T-helper 1 cell treated with Interleukin-12 subunit alpha and Interleukin-12 subunit beta and Interleukin-4 antibody, amounts not matched to agents 30 μg/mL and 1 μg/mL, for 36 hours (primary cell): ENCODE measurements around the gene TTC23.

ENCODE experiments used
- H3K27ac Mint-ChIP-seq: one replicate; pipeline ENCODE4 v1.8.0; 2021; ENCODE audit warnings: mild to moderate bottlenecking, mixed read lengths
- H3K27me3 Mint-ChIP-seq: one replicate; pipeline ENCODE4 v1.8.0; 2021; ENCODE audit warnings: low read depth, mixed read lengths
- H3K36me3 Mint-ChIP-seq: one replicate; pipeline ENCODE4 v1.8.0; 2021; ENCODE audit warnings: low read depth, mixed read lengths
- H3K4me1 Mint-ChIP-seq: one replicate; pipeline ENCODE4 v1.8.0; 2021; ENCODE audit warnings: low read depth, mixed read lengths
- H3K4me3 Mint-ChIP-seq: one replicate; pipeline ENCODE4 v1.8.0; 2021; ENCODE audit warnings: mild to moderate bottlenecking, moderate library complexity, mixed read lengths
- H3K9me3 Mint-ChIP-seq: one replicate; pipeline ENCODE4 v1.8.0; 2021; ENCODE audit warnings: mixed read lengths

Gene TTC23

DNA sequence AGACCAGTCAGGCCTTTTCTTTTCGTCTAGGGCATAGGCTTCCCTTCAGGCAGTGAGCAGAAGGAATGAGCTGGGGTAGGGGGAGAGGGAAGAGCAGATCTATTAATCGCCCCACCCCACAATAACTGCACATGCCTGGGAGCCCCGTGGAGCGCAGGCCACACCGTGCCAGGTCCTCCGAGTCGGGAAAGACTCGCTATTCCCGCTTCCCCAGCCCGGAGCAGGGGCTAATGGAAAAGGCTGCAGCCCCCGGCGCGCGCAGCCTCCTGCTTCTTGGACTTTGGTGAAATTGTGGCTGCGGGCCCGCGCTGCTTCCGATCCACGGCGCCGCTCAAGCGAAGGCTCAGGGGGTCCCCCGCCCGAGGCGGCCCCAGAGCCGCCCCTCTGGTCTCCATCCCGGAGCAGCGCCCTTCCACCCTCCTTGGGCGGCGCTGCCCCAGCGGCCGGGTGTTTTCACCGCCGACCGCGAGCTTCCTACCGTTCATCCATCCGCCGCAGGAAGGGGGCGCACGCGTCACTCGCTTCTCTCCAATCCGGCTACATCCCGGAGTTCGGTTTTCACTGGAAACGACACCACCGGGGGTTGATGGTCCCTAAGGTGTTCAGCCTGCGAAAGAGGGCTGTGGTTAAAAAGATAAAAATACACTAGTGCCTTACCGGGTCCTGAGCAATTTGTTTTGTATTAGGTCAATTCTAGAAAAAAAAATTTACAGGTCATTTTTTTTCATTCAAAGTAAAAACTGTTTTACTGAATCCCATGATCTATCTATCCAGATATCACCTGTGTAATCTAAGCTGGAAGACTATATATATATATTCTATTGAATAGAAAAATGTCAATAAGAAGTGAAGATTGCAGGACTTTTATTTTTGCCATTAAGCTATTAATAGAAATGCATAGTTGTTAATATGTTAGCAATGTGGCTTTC is 148.9 kb downstream of the TTC23 start:
- no peaks in the 10 kb centered on the region for H3K36me3 Mint-ChIP-seq
- no peak overlapping the region for H3K27ac Mint-ChIP-seq
- H3K4me3 Mint-ChIP-seq = no peak overlapping the region
- H3K4me1 Mint-ChIP-seq = peaks cover 2% of the 10 kb centered on the region
- H3K9me3 Mint-ChIP-seq = no peaks in the 10 kb centered on the region
- H3K27me3 Mint-ChIP-seq = peaks cover 47% of the 10 kb centered on the region

DNA sequence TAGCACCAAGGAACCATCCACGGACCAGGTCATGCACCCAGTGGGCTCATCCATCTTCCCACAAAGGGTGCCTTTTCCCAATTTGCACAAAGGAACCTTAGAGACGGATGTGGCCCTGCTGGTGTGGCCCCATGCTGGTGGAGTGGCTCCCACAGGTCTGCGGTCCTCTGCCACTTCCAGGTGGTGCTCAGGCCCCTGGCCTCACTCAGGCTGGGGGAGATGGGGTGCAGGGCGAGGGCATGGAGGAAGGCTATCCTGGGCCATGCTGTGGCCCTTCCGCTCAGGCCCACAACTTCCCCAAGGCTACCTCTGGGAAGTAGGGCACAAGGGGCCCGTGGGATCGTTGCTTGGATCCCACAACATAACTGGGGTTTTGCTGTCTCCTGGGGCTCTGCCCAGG is 149.7 kb downstream of the TTC23 start:
- Mint-ChIP-seq H3K4me3 (no peak overlapping the region), H3K4me1 (peaks cover 2% of the 10 kb centered on the region), H3K27me3 (peaks cover 47% of the 10 kb centered on the region), H3K36me3 (no peaks in the 10 kb centered on the region), H3K9me3 (no peaks in the 10 kb centered on the region), H3K27ac (no peak overlapping the region)

GRCh38 chr15:99098991-99099390 is 150.4 kb downstream of the TTC23 start:
- H3K36me3 Mint-ChIP-seq = no peaks in the 10 kb centered on the region
- H3K9me3 Mint-ChIP-seq = no peaks in the 10 kb centered on the region
- H3K4me3 Mint-ChIP-seq = no peak overlapping the region
- H3K4me1 Mint-ChIP-seq = peaks cover 2% of the 10 kb centered on the region
- peaks cover 47% of the 10 kb centered on the region for H3K27me3 Mint-ChIP-seq
- no peak overlapping the region for H3K27ac Mint-ChIP-seq

DNA sequence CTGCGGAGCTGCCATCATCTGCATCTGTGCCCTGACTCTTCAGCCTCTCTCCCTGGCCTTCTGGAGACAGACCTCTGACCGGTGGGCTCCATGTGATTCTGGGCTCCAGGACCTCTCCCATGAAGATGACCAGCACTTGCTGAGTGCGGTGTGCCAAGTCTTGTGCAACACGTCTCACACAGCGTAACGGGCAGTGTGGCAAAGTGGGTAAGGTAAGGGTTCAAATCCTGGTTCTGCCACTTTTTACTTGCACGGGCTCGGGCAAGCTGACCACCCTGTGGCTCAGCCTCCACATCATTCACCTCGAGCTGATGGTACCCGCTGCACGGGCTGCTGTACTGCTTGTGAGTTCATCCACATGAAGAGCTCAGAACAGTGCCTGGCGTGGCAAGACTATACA is 151.0 kb downstream of the TTC23 start:
- Mint-ChIP-seq H3K27me3 (peaks cover 43% of the 10 kb centered on the region), H3K36me3 (no peaks in the 10 kb centered on the region), H3K27ac (no peak overlapping the region), H3K4me1 (peaks cover 2% of the 10 kb centered on the region), H3K4me3 (no peak overlapping the region), H3K9me3 (no peaks in the 10 kb centered on the region)

DNA sequence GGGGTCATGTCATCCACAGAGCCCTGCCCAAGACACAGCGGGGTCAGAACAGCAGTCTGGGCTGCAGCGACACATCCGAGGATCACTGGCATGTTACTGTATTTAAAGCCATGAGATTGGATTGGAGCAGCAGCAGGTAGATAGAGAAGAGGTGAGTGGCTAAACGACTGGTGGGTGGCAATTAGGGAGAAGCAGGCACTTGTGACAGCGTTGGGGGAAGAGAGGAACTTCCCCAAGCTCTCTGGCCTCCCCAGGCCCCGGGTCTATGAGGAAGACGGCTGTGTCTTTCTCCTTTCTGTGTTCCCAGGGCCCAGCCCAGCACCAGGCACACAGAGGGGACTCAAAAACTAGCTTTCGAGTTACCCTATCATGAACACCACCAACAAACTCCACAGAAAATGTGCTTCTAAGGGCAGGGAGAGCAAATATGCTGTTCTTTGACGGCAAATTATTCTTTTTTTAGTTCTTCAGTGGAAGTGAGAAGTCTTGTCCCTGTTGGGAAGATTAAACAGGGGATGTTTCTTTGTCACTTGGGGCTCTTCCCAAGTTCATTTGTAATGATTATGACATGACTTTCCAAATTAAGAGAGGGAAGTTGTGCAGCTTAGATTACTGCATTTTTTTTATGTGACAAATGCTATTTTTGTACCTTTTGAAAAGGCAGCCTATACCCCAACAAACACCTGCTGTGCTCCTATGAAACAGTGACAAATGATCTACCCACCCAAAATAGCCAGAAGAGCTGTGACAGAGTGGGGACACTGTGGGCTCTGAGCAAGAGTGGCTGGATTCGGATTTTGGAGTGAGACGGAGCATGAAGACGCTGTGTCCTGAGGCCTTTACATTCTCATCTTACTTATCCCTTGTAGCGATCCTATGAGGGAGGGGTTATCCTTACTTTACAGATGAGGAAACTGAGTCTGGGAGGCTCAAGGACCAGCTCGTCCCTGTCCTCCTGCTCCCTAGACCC is 151.7 kb downstream of the TTC23 start:
- Mint-ChIP-seq H3K27ac (no peak overlapping the region), H3K27me3 (peaks cover 36% of the 10 kb centered on the region), H3K4me3 (no peak overlapping the region), H3K36me3 (no peaks in the 10 kb centered on the region), H3K9me3 (no peaks in the 10 kb centered on the region), H3K4me1 (peaks cover 2% of the 10 kb centered on the region)

DNA sequence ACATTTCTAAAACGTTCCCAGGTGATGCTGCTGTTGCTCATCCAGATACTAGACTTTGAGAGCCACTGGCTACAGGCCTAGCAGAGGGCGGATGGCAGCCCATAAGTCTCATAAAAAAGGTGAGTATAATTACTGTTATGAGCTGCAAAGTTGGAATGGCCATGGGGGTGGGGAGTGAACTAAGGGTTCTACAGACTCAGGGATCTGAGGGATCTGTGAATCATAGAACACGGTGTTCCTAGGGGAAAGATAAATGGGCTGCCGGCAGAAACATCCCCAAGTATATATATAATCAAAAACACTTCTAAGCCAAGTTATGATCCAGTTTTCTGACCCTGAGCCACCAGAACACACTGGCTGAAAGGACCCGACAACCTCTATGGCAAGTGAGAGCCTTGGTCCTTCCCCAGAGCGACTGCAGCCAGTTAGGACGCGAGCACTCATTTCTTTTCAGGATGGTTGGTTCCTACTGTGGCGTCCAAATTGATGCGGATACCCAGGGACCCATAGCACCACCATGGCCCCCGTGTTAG is 152.4 kb downstream of the TTC23 start:
- H3K27me3 Mint-ChIP-seq = peaks cover 30% of the 10 kb centered on the region
- no peaks in the 10 kb centered on the region for H3K9me3 Mint-ChIP-seq
- H3K36me3 Mint-ChIP-seq = no peaks in the 10 kb centered on the region
- no peak overlapping the region for H3K27ac Mint-ChIP-seq
- H3K4me3 Mint-ChIP-seq = no peak overlapping the region
- peaks cover 2% of the 10 kb centered on the region for H3K4me1 Mint-ChIP-seq

DNA sequence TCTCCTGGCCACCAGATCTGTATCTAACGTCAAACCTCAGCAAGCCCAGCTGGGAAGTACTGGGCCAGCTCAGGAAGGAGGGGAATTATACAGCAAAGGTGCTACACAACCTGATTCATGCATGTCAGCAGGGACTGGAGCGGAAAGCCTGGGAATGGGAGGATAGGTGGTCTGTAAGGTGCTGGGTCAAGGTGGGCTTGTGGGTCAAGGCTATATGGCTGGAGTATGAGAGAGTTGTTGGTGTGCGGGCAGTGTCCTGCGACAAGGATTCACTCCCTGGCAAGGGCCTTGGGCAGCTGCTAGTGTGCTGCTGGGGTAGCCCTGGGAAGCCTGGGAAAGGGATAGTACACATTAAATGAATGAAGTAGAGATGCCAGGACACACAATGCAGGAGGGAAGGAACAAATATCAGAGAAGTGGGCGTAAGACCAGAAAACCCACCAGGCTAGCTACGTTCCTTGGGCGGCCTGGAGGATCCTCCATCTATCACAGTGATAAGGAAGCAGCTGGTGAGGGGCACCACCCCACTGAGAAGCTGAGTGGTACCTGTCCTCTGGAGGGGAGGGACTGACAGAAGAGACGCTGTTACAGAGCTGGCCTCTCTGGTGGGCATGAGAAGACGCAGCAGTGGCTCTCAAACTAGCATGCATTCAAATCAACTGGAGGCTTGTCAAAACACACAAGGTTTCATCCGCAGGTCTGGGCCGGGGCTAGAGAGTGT is 153.0 kb downstream of the TTC23 start:
- no peaks in the 10 kb centered on the region for H3K9me3 Mint-ChIP-seq
- peaks cover 2% of the 10 kb centered on the region for H3K4me1 Mint-ChIP-seq
- no peak overlapping the region for H3K4me3 Mint-ChIP-seq
- H3K27ac Mint-ChIP-seq = no peak overlapping the region
- no peaks in the 10 kb centered on the region for H3K36me3 Mint-ChIP-seq
- peaks cover 24% of the 10 kb centered on the region for H3K27me3 Mint-ChIP-seq

GRCh38 chr15:99095626-99096025 is 153.8 kb downstream of the TTC23 start:
- H3K4me1 Mint-ChIP-seq = peaks cover 1% of the 10 kb centered on the region
- peaks cover 22% of the 10 kb centered on the region for H3K27me3 Mint-ChIP-seq
- no peak overlapping the region for H3K4me3 Mint-ChIP-seq
- H3K36me3 Mint-ChIP-seq = no peaks in the 10 kb centered on the region
- H3K27ac Mint-ChIP-seq = no peak overlapping the region
- H3K9me3 Mint-ChIP-seq = no peaks in the 10 kb centered on the region

GRCh38 chr15:99092554-99093172 is 156.7 kb downstream of the TTC23 start:
- H3K4me3 Mint-ChIP-seq = no peak overlapping the region
- no peaks in the 10 kb centered on the region for H3K9me3 Mint-ChIP-seq
- H3K4me1 Mint-ChIP-seq = peaks cover 6% of the 10 kb centered on the region
- H3K27me3 Mint-ChIP-seq = peaks cover 10% of the 10 kb centered on the region
- no peaks in the 10 kb centered on the region for H3K36me3 Mint-ChIP-seq
- H3K27ac Mint-ChIP-seq = no peak overlapping the region

DNA sequence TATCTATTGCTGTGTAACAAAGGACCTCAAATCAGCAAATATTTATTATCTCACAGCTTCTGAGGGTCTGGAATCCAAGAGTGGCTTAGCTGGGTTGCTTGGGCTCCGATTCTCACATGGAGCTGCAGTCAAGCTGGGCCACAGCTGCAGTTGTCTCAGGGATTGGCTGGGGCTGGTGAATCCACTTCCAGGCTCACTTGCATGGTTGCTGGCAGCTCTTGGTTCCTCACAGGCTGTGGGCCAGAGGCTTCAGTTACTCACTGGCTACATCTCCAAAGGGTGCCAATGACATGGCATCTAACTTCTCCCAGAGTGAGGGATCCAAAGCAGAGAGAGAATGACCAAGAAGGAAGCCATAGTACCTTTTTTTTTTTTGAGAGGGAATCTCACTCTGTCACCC is 158.4 kb downstream of the TTC23 start:
- H3K36me3 Mint-ChIP-seq = no peaks in the 10 kb centered on the region
- peaks cover 7% of the 10 kb centered on the region for H3K27me3 Mint-ChIP-seq
- H3K4me1 Mint-ChIP-seq = peaks cover 6% of the 10 kb centered on the region
- no peak overlapping the region for H3K27ac Mint-ChIP-seq
- no peaks in the 10 kb centered on the region for H3K9me3 Mint-ChIP-seq
- no peak overlapping the region for H3K4me3 Mint-ChIP-seq

GRCh38 chr15:99090011-99090699 is 159.2 kb downstream of the TTC23 start:
- no peak overlapping the region for H3K4me3 Mint-ChIP-seq
- no peaks in the 10 kb centered on the region for H3K9me3 Mint-ChIP-seq
- H3K27me3 Mint-ChIP-seq = peaks cover 11% of the 10 kb centered on the region
- peaks cover 6% of the 10 kb centered on the region for H3K4me1 Mint-ChIP-seq
- no peaks in the 10 kb centered on the region for H3K36me3 Mint-ChIP-seq
- H3K27ac Mint-ChIP-seq = peak overlapping the region; percentile 39

DNA sequence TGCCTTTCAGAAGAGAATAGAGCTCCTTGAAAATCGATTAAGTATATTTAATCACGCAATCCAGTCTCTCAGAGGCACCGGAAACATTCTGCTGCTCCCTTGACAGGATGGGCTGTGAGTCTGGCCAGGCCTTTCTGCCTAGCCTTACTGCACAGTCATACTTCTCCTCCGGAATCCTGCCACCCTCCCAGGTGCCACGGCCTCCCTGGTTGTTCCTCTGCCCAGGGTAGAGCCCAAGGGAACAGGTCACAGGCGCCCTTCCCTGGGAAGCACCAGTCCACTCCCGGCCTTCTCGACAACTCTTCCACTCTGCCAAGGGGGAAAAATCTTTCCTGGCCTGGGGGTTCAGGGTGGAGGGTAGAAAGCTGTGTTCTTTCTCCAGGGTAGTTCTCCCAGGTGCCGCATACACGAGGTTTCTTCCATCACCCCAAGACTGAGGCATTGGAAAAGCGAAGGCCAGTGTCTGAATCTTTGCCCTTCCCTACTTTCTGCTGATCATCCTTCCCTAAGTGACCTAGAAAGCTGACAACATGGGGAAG is 161.9 kb downstream of the TTC23 start:
- Mint-ChIP-seq H3K4me1 (peaks cover 6% of the 10 kb centered on the region), H3K27ac (no peak overlapping the region), H3K4me3 (no peak overlapping the region), H3K27me3 (peaks cover 21% of the 10 kb centered on the region), H3K36me3 (no peaks in the 10 kb centered on the region), H3K9me3 (no peaks in the 10 kb centered on the region)

- H3K4me1 Mint-ChIP-seq = peaks cover 6% of the 10 kb centered on the region
- H3K9me3 Mint-ChIP-seq = no peaks in the 10 kb centered on the region
- H3K27me3 Mint-ChIP-seq = peaks cover 32% of the 10 kb centered on the region
- H3K36me3 Mint-ChIP-seq = no peaks in the 10 kb centered on the region
- H3K4me3 Mint-ChIP-seq = no peak overlapping the region
- H3K27ac Mint-ChIP-seq = no peak overlapping the region
Measured at GRCh38 chr15:99086327-99086667, 163.1 kb downstream of the TTC23 start.
